Neural cell (in vitro differentiated cells): ENCODE data around the gene TRIO.

Experiments used
- CTCF ChIP-seq: fragments of 450-650 bp; IDR thresholded peaks from 2 replicates; pipeline ENCODE4 v1.5.1; 2014; ENCODE audit warnings: antibody characterized with exemption, mild to moderate bottlenecking, moderate library complexity; ENCODE audit not compliant: poor library complexity, severe bottlenecking
- EP300 ChIP-seq: fragments of 450-650 bp; conservative IDR thresholded peaks from 2 replicates; pipeline ENCODE4 v1.6.1; 2014; ENCODE audit warnings: antibody characterized with exemption, mild to moderate bottlenecking, moderate library complexity; ENCODE audit not compliant: poor library complexity, severe bottlenecking
- POLR2AphosphoS5 ChIP-seq: IDR thresholded peaks from 2 replicates; pipeline ENCODE4 v1.6.1; 2012

GRCh38 chr5:14332038-14332631, 189.0 kb downstream of the TRIO start:
- TF ChIP-seq CTCF (no peak), POLR2AphosphoS5 (peak; percentile 85), EP300 (peak; percentile 97)
